Stimulated activated CD4-positive, alpha-beta T cell treated with anti-CD3 and anti-CD28 coated beads, Interleukin-2, amount 100 ng/mL, for 24 hours (primary cell): ENCODE measurements around the gene TRIM29.
A peak's percentile ranks its signal among the peaks of the same experiment; 100 is the strongest.

ENCODE experiments used
- DNase-seq, 2 donors: peaks; one replicate each; pipeline ENCODE4 v3.0.0-alpha.2; 2020

TRIM29 gene

DNA sequence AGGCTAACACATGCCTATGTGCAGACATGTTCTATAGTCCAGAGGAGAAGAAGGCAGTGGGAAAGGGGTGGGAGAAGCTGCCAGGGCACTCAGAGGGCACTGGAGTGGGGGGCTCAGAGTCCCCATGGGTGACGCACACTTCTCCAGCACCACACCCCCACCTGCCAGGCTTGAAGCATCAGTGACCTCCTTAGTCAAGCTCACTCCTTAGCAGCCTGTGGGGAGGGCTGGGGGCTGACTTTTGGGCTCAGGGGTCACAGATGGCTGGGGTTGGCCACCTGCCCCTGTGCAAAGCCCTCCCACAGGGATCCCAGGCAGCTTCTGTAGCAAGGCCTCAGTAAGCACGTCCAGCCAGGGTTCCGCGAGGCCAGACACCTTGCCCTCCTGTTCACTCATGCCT lies 18.8 kb downstream of the TRIM29 start:
- DNase-seq, result no peak

GRCh38 chr11:120117991-120118390 lies 19.9 kb downstream of the TRIM29 start:
- DNase-seq, result no peak

DNA sequence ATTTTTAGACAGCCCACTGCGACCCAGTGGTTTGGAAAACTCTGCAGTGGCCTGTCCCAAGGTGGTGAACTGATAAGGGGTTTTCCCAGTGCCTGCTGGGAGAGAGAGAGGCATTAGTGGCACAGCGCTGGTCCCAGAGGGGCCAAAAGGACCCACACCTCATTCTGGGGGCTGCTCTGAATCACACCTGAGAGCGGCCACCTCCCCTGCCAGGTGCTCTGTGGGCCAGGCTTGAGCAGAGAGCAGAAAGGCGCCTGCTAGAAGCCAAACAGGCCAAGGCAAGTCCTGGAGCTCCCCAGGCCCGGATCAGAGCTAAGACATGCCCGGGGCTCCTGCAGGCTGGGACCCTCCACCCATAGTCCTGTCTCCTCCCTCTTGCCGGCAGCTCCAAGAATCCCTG lies 20.9 kb downstream of the TRIM29 start:
- no peak for DNase-seq

GRCh38 chr11:120115272-120116000 lies 22.5 kb downstream of the TRIM29 start:
- DNase-seq, result no peak

DNA sequence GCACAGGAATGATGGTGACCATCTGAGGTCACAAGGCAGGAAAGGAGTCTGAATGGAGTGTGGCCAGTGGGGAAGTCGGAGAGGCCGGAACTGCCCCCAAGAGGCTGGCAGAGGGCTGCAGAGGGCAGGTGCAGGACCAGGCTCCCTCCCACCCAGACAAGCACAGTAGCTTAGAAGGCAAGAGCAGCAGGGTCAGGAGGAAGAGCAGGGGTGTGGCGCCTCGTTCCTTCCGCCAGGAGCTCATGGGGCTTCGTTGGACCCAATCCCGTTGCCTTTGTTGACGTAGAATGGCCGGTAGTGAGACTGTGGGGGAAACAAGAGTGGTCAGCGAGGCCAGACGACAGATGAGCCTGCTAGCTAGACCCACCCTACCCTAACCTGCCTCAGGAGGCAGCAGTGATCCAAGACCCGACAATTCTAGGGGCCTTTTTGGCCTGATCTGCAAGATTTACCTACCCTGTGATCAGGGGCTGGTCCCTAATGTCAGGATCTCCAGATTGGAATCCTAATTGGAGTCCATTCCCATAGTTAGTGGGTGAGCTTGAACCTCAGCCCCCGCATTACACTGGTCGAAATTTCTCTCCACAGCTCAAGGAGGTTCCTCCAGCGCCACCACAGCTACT lies 25.6 kb downstream of the TRIM29 start:
- no peak for DNase-seq

DNA sequence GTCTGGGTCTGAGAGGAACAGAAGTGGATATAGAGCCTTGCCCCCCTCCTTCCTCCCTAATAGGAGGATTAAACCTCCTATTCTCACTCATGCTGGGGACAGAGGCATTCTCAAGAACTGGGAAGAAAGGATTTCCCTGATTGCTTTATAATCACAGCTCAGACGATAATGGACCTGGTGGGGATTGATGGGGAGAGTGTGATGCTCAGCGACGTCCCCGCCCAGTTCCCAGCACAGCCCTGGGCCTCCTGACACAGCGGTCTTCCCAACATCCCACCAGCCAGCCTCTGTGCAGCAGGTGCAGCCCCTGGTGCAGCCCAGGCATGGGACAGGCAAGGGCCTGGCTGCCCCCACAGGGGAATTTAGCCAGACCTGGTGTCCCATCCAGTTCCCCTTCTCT lies 28.4 kb downstream of the TRIM29 start:
- DNase-seq, result no peak

GRCh38 chr11:120108785-120109168 lies 29.1 kb downstream of the TRIM29 start:
- no peak for DNase-seq

DNA sequence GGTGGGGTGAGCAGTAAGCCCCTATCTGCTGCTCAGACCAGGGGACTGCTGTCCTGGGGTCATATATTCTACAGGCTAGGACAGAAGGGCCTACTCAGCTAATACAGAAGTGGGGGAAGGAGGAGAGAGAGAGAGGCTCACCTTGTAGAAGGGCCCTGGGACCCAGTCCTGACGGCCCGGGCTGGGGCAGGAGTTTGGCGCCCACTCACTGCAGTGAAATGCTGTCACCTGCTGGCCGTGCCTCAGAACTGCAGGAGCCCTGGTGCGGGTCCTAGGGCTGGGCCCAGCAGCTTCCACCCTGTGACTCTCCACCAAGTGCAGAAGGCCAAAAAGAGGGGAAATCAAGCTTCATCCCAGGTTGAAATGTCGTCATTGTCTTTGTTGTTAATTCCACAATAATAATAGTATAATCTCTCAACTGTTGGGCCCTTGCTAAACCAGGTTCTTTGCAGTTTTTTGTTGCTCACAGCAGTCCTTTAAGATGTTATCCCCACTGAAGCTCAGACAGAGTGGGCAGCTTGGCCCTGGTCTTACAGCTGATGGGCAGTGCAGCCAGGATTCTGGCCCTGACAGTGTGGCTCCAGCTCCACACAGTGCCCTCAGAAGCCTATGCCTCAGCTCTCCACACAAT lies 29.6 kb downstream of the TRIM29 start:
- DNase-seq, result peak; percentile 71 to 76

GRCh38 chr11:120107692-120108091 lies 30.2 kb downstream of the TRIM29 start:
- no peak for DNase-seq

GRCh38 chr11:120106354-120107150 lies 31.4 kb downstream of the TRIM29 start:
- DNase-seq, result no peak

GRCh38 chr11:120105576-120105975 lies 32.3 kb downstream of the TRIM29 start:
- DNase-seq, result no peak

GRCh38 chr11:120104041-120104565 lies 33.8 kb downstream of the TRIM29 start:
- no peak for DNase-seq

DNA sequence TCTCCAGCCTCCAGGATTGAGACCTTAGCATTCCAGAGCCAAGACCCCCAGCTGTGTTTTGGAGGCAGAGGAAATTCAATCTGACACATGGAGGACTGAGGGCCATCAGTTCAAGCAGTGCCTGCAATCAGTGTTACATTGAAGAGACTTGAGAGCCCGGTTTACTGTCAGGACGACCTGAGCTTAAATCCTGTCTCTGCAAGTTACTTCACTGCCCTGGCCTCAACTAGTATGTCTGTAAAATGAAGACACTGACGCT lies 35.1 kb downstream of the TRIM29 start:
- DNase-seq, result no peak

DNA sequence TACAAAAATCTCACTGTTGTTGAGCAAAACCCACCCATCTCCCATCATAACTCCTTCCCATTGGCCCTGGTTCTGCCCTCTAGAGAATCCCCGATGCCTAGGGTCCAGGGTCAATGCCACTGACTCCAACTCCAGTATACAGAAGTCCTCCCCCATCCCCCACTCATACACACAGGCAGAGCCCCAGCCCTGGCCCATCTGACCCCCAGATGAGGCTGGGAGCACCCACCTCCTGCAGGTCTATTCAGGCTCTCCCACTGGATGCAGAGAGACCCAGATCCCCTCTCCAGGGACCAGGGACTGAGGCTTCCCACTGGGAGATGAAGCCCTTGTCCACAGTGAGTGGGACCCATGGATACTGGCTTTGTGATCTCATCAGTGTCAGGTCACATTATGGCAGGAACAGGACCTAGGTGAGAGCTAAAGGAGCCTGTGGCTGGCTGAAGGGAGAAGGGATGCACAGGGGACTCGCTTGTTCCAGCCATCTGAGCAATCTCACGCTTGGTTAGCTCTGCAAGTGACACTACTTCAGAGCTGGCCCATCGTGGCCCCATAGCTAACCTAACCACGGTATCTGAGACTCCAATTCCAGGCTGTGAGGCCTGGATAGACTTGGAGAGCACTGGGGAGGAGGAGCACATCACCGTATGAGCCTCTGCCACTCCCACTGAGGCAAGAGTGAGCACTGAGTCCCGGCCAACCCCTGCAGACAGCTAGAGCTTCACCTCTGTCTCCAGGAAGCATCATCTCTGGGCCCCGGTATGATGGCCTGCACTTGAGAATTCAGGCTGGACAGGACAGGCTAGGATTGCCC lies 35.7 kb downstream of the TRIM29 start:
- no peak for DNase-seq

GRCh38 chr11:120098503-120099020 lies 39.4 kb downstream of the TRIM29 start:
- no peak for DNase-seq

DNA sequence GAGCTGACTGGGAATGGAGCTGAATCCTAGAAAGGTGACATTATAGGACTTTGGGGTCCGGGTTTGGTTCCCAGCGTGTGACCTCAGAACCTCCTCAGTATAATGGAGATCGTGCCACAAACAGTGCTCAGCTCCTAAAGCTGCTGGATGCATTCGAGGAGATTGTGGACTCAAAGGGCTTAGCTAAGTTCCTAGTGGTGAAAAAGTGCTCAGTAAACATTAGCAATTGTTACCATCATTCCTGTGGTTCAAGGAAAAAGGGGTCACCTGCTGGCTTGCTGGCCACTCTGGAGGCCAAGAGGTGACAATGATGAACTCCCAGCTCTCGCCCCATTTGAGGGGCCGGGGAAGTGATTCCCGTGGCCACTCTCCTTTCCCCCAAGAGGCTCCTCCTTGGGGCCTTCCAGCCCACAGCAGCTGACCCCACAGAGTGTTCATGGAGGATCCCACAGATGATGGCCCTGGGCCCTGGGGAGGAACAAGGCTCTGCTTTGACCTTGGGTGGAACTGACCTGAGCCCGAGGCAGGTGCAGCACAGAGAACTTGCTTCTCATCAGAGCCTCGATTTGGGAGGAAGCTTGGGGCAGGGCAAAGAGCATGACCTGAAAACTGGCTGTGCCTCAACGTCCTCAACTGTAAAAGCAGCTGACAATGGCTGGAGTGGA lies 40.1 kb downstream of the TRIM29 start:
- DNase-seq, result no peak

DNA sequence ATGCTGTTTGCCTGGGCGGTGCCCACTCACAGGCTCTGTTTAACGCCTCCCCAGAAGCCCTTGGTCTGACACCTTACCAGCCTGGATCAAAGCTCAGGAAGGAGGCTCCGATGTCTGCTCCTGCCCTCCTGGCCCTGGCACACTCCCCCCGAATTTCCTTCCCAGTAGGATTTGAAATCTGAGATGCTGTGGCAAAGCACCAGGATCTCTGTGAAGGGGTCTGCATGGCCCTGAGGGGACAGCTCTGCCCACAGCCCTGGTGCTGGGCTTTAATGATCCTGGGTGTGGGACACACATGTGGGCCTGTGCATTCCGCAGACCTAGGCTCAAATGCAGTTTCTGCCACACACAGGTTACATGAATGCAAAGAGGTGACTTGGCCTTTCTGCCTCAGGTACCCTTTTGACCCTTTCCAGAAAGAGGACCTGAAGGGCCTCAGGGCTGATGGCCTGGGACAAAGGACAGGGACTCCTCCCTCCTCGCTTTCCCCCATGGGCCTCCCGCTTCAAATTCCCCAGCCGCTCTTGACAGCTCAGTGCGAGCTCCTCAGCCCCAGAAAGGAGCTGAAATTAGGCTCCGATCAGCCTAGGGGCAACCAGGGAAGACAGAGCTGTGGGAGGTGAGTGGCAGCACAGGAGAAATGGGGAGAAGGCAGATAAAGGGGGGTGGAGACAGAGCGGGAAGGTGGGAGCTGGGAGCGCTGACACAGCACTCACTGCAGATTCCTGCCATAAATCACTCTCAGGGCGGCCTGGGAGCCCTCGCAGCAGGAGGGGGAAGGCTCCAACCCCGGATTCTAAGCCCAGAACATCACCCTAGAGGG lies 41.3 kb downstream of the TRIM29 start:
- DNase-seq, result no peak

GRCh38 chr11:120095516-120095915 lies 42.4 kb downstream of the TRIM29 start:
- no peak for DNase-seq

DNA sequence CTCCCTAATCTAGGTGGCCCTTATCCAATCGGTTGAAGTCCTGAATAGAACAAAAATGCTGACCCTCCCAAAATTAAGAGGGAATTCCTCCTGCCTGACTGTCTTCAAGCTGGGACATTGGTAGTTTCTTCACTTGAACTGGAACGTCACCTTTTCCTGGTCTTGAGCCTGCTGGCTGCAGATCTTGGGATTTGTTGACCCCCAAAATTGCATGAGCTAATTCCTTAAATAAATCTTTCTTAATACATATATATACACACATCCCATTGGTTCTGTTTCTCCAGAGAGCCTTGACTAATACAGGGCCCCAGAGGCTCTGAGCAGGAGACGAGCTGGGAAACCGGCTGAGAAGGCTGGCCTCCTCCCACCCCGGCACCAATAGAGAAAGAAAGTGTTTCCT lies 46.2 kb downstream of the TRIM29 start:
- no peak for DNase-seq

DNA sequence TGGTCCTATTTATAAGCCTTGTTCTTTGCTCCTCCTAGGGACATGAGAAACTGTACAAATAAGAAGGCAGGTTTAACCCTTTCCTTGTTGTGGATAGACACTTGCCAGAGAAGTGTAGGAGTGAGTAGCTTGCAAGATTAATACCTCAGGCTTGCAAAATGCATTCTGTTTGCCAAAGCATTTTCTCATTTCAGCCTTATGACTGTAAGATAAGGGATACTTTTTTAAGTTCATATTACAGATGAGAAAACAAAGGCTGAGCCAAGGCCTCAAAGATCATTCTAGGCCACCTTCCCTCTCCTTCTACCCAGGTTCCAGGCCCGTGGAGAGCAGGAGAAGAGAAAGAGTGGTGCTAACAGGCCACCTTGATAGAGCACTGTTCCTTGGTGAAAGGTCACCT lies 46.8 kb downstream of the TRIM29 start:
- DNase-seq, result no peak

- DNase-seq, result no peak
Observed at GRCh38 chr11:120090411-120090810, 47.5 kb downstream of the TRIM29 start.
